ENCODE data around the gene CBX2.

- TF ChIP-seq POLR2A (IDR thresholded peaks at IDR 0.05) (no peak), CTCF (IDR thresholded peaks at IDR 0.05) (no peak)
Measured at GRCh38 chr17:79746889-79747507, 30.9 kb upstream of the CBX2 start.
